GM12891 (cell line): Measurements from ENCODE around the gene GUK1.

Experiments used
- POLR2A ChIP-seq: IDR thresholded peaks from 2 replicates; pipeline ENCODE4 v1.6.1; 2011; ENCODE audit warnings: low read depth, low read length, control low read depth
- POLR2AphosphoS5 ChIP-seq: IDR thresholded peaks from 2 replicates; pipeline ENCODE4 v1.6.1; 2011; ENCODE audit warnings: low read depth, low read length, control low read depth
- TAF1 ChIP-seq: IDR thresholded peaks from 2 replicates; pipeline ENCODE4 v1.6.1; 2011; ENCODE audit warnings: low read depth, low read length, control low read depth

DNA sequence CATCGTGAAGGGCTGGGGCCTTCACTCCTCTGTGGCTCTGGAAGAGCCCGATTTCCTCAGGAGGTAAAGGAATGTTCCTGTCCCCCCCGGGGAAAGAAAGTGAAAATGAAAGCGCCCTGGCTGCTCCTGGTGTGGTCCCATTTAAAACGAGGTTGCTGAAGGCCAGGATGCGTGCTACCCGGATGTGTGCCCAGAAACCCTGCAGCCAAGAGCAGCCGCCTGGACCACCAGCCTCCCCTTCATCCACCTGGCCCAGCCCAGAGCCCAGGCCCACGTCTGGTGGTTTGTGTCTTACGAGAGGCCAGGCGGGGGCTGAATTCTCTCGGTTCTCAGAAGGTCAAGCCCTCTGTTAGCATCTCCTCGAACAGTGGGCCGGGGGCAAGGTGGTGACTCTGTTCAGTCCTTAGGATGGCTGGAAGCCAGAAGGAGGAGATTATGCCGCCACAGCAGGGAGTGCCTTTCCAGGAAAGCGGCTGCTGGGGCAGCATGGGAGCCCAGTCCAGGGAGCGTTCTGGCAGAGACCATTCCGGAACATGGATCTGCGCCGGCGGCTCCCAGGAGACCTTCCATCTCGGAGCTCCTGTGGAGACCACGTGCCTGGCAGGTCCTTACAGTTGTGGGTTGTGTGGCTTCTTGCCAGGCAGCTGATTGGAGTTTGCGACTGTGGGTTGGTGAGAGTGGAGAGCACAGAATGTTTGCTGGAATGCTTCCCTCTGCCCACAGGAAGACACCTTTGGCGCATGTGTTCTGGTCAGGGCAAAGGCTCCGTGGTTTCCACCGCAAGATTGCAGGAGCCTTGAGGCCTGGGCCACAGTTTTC is 1.4 kb downstream of the GUK1 start:
- TF ChIP-seq POLR2AphosphoS5 (no peak), TAF1 (no peak), POLR2A (no peak)
